Muscle of arm (tissue), 12 donors: ENCODE results near the gene LAMC1. TPM values are rescaled to one million over a fixed set of nuclear protein-coding genes. Genes with fewer than 3 reads are reported as not detected.

Source experiments
- DNase-seq: peaks from one replicate; pipeline ENCODE4 v3.0.0-alpha.2; 2013
- polyA plus RNA-seq, 12 donors: library from polyadenylated mRNA; unstranded; fragments of 120-200 nt; gene quantifications; one replicate each; pipeline ENCODE4 v1.2.1, GENCODE V29; 2013; ENCODE audit not compliant: insufficient read length in 12 of 12

The LAMC1 gene
- polyA plus RNA-seq, 12 donors: 105 to 460 (median 317) TPM

- DNase-seq: no peak
These were observed 78.6 kb downstream of the LAMC1 start for GRCh38 chr1:183101841-183102276.

- no peak for DNase-seq
These were observed 79.9 kb downstream of the LAMC1 start for GRCh38 chr1:183103147-183103546.

GRCh38 chr1:183103577-183103976 lies 80.4 kb downstream of the LAMC1 start:
- no peak for DNase-seq

GRCh38 chr1:183105449-183105848 lies 82.2 kb downstream of the LAMC1 start:
- DNase-seq: no peak

GRCh38 chr1:183106166-183106565 lies 82.9 kb downstream of the LAMC1 start:
- no peak for DNase-seq

GRCh38 chr1:183106746-183107145 lies 83.5 kb downstream of the LAMC1 start:
- no peak for DNase-seq

- DNase-seq: no peak
These were observed 87.2 kb downstream of the LAMC1 start for GRCh38 chr1:183110326-183110880.

GRCh38 chr1:183114441-183114840 lies 91.2 kb downstream of the LAMC1 start:
- DNase-seq: no peak

- DNase-seq: no peak
These were observed 93.2 kb downstream of the LAMC1 start for GRCh38 chr1:183116416-183116815.

GRCh38 chr1:183121609-183122008 lies 98.4 kb downstream of the LAMC1 start:
- no peak for DNase-seq

GRCh38 chr1:183124259-183124658 lies 101.0 kb downstream of the LAMC1 start:
- no peak for DNase-seq

GRCh38 chr1:183125279-183125999 lies 102.2 kb downstream of the LAMC1 start:
- no peak for DNase-seq

GRCh38 chr1:183126000-183126366 lies 102.8 kb downstream of the LAMC1 start:
- DNase-seq: no peak

GRCh38 chr1:183126528-183126927 lies 103.3 kb downstream of the LAMC1 start:
- DNase-seq: peak; percentile 86

- DNase-seq: no peak
These were observed 106.9 kb downstream of the LAMC1 start for GRCh38 chr1:183129921-183130690.

GRCh38 chr1:183131166-183131565 lies 107.9 kb downstream of the LAMC1 start:
- DNase-seq: no peak

- no peak for DNase-seq
These were observed 112.1 kb downstream of the LAMC1 start for GRCh38 chr1:183135336-183135735.

- DNase-seq: no peak
These were observed 114.6 kb downstream of the LAMC1 start for GRCh38 chr1:183137782-183138181.

- no peak for DNase-seq
These were observed 115.1 kb downstream of the LAMC1 start for GRCh38 chr1:183138301-183138700.

GRCh38 chr1:183139281-183139942 lies 116.2 kb downstream of the LAMC1 start:
- no peak for DNase-seq

GRCh38 chr1:183140633-183141032 lies 117.4 kb downstream of the LAMC1 start:
- no peak for DNase-seq

- no peak for DNase-seq
These were observed 119.0 kb downstream of the LAMC1 start for GRCh38 chr1:183142171-183142570.
